ENCODE results near the gene IFNA17. TPM values are rescaled to one million over a fixed set of nuclear protein-coding genes. Genes with fewer than 3 reads are reported as not detected.

The IFNA17 gene
- total RNA-seq, 1 experiment from 2014 or later: not detected

GRCh38 chr9:21252721-21253547 lies 24.9 kb upstream of the IFNA17 start:
- TF ChIP-seq EZH2 (IDR thresholded peaks at IDR 0.05; ENCODE audit: borderline replicate concordance, low read depth, low read length, poor library complexity, severe bottlenecking) (no peak), CTCF (conservative IDR thresholded peaks at IDR 0.05; ENCODE audit: low read depth, low read length) (peak; percentile 51)
- CTCF ChIA-PET: interaction anchor here (0.7 kb wide), 1 partner anchor 213 kb away, joined by 4 read pairs; no protein-coding TSS in a partner anchor
- no TSS peak for BruUV-seq (replicated peaks)
- intact Hi-C loops (cut with micrococcal nuclease; ENCODE audit: unreplicated experiment): no loop called here
- Histone ChIP-seq H3K9me3 (ENCODE audit: low read depth, low read length, poor library complexity, severe bottlenecking) (no peaks in the 10 kb centered on the region), H3K36me3 (ENCODE audit: insufficient read depth, low read length, poor library complexity, severe bottlenecking) (no peaks in the 10 kb centered on the region), H3K27me3 (replicated peaks; ENCODE audit: insufficient read depth, low read depth, low read length, poor library complexity) (peaks cover 21% of the 10 kb centered on the region), H3K27ac (ENCODE audit: low read depth, low read length, poor library complexity, severe bottlenecking) (no peak overlapping the region), H3K4me1 (ENCODE audit: insufficient read depth, low read length, poor library complexity, severe bottlenecking) (no peaks in the 10 kb centered on the region), H3K4me3 (ENCODE audit: low read depth, low read length, poor library complexity, severe bottlenecking) (no peak overlapping the region)
- POLR2A ChIA-PET (ENCODE audit: low non-redundant PET): no interaction called here
- peak; percentile 46 for DNase-seq (ENCODE audit: low spot score)

GRCh38 chr9:21251638-21252037 lies 23.6 kb upstream of the IFNA17 start:
- intact Hi-C loops (cut with micrococcal nuclease; ENCODE audit: unreplicated experiment): no loop called here
- no peaks in the 10 kb centered on the region for H3K36me3 ChIP-seq (ENCODE audit: insufficient read depth, low read length, poor library complexity, severe bottlenecking)
- TF ChIP-seq EZH2 (IDR thresholded peaks at IDR 0.05; ENCODE audit: borderline replicate concordance, low read depth, low read length, poor library complexity, severe bottlenecking) (no peak), CTCF (conservative IDR thresholded peaks at IDR 0.05; ENCODE audit: low read depth, low read length) (no peak)
- H3K27ac ChIP-seq (ENCODE audit: low read depth, low read length, poor library complexity, severe bottlenecking): no peak overlapping the region
- DNase-seq (ENCODE audit: low spot score): no peak
- BruUV-seq (replicated peaks): no TSS peak
- ChIA-PET POLR2A (ENCODE audit: low non-redundant PET) (no interaction called here), CTCF (no interaction called here)
- H3K4me1 ChIP-seq (ENCODE audit: insufficient read depth, low read length, poor library complexity, severe bottlenecking): no peaks in the 10 kb centered on the region
- H3K4me3 ChIP-seq (ENCODE audit: low read depth, low read length, poor library complexity, severe bottlenecking): no peak overlapping the region
- H3K9me3 ChIP-seq (ENCODE audit: low read depth, low read length, poor library complexity, severe bottlenecking): no peaks in the 10 kb centered on the region
- peaks cover 21% of the 10 kb centered on the region for H3K27me3 ChIP-seq (replicated peaks; ENCODE audit: insufficient read depth, low read depth, low read length, poor library complexity)

- H3K27ac ChIP-seq (ENCODE audit: low read depth, low read length, poor library complexity, severe bottlenecking): no peak overlapping the region
- H3K27me3 ChIP-seq (replicated peaks; ENCODE audit: insufficient read depth, low read depth, low read length, poor library complexity): peaks cover 21% of the 10 kb centered on the region
- DNase-seq (ENCODE audit: low spot score): no peak
- intact Hi-C loops (cut with micrococcal nuclease; ENCODE audit: unreplicated experiment): no loop called here
- no TSS peak for BruUV-seq (replicated peaks)
- TF ChIP-seq EZH2 (IDR thresholded peaks at IDR 0.05; ENCODE audit: borderline replicate concordance, low read depth, low read length, poor library complexity, severe bottlenecking) (no peak), CTCF (conservative IDR thresholded peaks at IDR 0.05; ENCODE audit: low read depth, low read length) (no peak)
- H3K9me3 ChIP-seq (ENCODE audit: low read depth, low read length, poor library complexity, severe bottlenecking): no peaks in the 10 kb centered on the region
- H3K4me3 ChIP-seq (ENCODE audit: low read depth, low read length, poor library complexity, severe bottlenecking): no peak overlapping the region
- POLR2A ChIA-PET (ENCODE audit: low non-redundant PET): no interaction called here
- H3K4me1 ChIP-seq (ENCODE audit: insufficient read depth, low read length, poor library complexity, severe bottlenecking): no peaks in the 10 kb centered on the region
- CTCF ChIA-PET: no interaction called here
- no peaks in the 10 kb centered on the region for H3K36me3 ChIP-seq (ENCODE audit: insufficient read depth, low read length, poor library complexity, severe bottlenecking)
These were observed 23.2 kb upstream of the IFNA17 start for GRCh38 chr9:21251190-21251589.

All from A673 (cell line).